Prostate gland (tissue), 2 donors: ENCODE results near the gene FAM117B. TPM values are rescaled to one million over a fixed set of nuclear protein-coding genes. Genes with fewer than 3 reads are reported as not detected.

Source experiments
- DNase-seq: peaks from one replicate; pipeline ENCODE4 v3.0.0-alpha.2; 2019; ENCODE audit warnings: low spot score
- H3K27ac ChIP-seq, 2 donors: fragments of 200-600 bp; sonication (generic); 2 replicates each; pipeline ENCODE4 v1.5.1; 2017 to 2019
- H3K27me3 ChIP-seq: fragments of 200-600 bp; sonication (generic); replicated peaks from 2 replicates; pipeline ENCODE4 v1.5.1; 2019; ENCODE audit not compliant: insufficient read depth
- H3K36me3 ChIP-seq, 2 donors: fragments of 200-600 bp; sonication (generic); 1 replicate in 1 of 2; 2 replicates in 1 of 2; pipeline versions ENCODE4 v1.5.1 to v1.8.1; 2017 to 2019
- H3K4me1 ChIP-seq: fragments of 200-600 bp; sonication (generic); replicated peaks from 2 replicates; pipeline ENCODE4 v1.5.1; 2019
- H3K4me3 ChIP-seq, 2 donors: fragments of 200-600 bp; sonication (generic); 2 replicates each; pipeline ENCODE4 v1.5.1; 2017 to 2019
- H3K9me3 ChIP-seq: fragments of 200-600 bp; sonication (generic); 2 replicates; pipeline ENCODE4 v1.5.1; 2017
- POLR2A ChIP-seq: fragments of 450-650 bp; IDR thresholded peaks from one replicate; pipeline ENCODE4 v1.6.1; 2016; ENCODE audit warnings: antibody characterized with exemption, mild to moderate bottlenecking
- POLR2AphosphoS5 ChIP-seq: sonication (generic); formaldehyde crosslinking; IDR thresholded peaks from one replicate; pipeline ENCODE4 v1.6.1; 2017; ENCODE audit warnings: antibody characterized with exemption
- WGBS: methylation state at CpG from one replicate; pipeline ENCODE4 v1.1.5; 2018; 5-methylcytosine and 5-hydroxymethylcytosine counted together
- intact Hi-C: fragments of 100-400 bp; cut with DNase I; formaldehyde crosslinking; loops from one replicate; pipeline ENCODE4 v1.14.2; 2022
- total RNA-seq, 2 donors: library from RNA; depleted of rRNA; stranded (reverse); fragments of >200 nt; gene quantifications; one replicate each; pipeline ENCODE4 v1.1.0, GENCODE V29; 2016
- TF ChIP-seq, protein P1 (sequence below), 4 experiments: fragments of 200-600 bp in 2 of 4; fragments of 450-650 bp in 2 of 4; sonication (generic) in 2 of 4; IDR thresholded peaks; 1 replicate in 3 of 4; 2 replicates in 1 of 4; pipeline ENCODE4 v1.5.1; 2016 to 2019; ENCODE audit warnings: antibody characterized with exemption in 4 of 4, mild to moderate bottlenecking in 2 of 4, moderate library complexity in 2 of 4

The FAM117B gene
- total RNA-seq, 2 donors from 2014 or later, result 27.5 to 30.5 TPM

GRCh38 chr2:202808754-202809153, 174.0 kb downstream of the FAM117B start:
- TF ChIP-seq, protein P1, sequence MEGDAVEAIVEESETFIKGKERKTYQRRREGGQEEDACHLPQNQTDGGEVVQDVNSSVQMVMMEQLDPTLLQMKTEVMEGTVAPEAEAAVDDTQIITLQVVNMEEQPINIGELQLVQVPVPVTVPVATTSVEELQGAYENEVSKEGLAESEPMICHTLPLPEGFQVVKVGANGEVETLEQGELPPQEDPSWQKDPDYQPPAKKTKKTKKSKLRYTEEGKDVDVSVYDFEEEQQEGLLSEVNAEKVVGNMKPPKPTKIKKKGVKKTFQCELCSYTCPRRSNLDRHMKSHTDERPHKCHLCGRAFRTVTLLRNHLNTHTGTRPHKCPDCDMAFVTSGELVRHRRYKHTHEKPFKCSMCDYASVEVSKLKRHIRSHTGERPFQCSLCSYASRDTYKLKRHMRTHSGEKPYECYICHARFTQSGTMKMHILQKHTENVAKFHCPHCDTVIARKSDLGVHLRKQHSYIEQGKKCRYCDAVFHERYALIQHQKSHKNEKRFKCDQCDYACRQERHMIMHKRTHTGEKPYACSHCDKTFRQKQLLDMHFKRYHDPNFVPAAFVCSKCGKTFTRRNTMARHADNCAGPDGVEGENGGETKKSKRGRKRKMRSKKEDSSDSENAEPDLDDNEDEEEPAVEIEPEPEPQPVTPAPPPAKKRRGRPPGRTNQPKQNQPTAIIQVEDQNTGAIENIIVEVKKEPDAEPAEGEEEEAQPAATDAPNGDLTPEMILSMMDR (IDR thresholded peaks at IDR 0.05), result no peak
- Histone ChIP-seq H3K27me3 (no peaks in the 10 kb centered on the region), H3K36me3 (no peaks in the 10 kb centered on the region), H3K9me3 (no peaks in the 10 kb centered on the region), H3K4me3 (no peak overlapping the region), H3K4me1 (no peaks in the 10 kb centered on the region), H3K27ac (no peak overlapping the region)
- 72% methylated on average over 3 of the region's 3 CpGs for WGBS
- DNase-seq, result no peak
- intact Hi-C loops, result no loop called here

GRCh38 chr2:202813387-202813786, 178.6 kb downstream of the FAM117B start:
- DNase-seq, result no peak
- TF ChIP-seq, protein P1 (IDR thresholded peaks at IDR 0.05), result no peak
- no peak for TF ChIP-seq POLR2A
- no peak for TF ChIP-seq POLR2AphosphoS5
- WGBS, result 97% methylated on average over 3 of the region's 3 CpGs
- H3K9me3 ChIP-seq, result no peaks in the 10 kb centered on the region
- H3K36me3 ChIP-seq, result no peaks in the 10 kb centered on the region
- H3K27me3 ChIP-seq, result no peaks in the 10 kb centered on the region
- intact Hi-C loops, result no loop called here
- H3K4me1 ChIP-seq, result no peaks in the 10 kb centered on the region
- H3K27ac ChIP-seq, result no peak overlapping the region
- H3K4me3 ChIP-seq, result no peak overlapping the region

DNA sequence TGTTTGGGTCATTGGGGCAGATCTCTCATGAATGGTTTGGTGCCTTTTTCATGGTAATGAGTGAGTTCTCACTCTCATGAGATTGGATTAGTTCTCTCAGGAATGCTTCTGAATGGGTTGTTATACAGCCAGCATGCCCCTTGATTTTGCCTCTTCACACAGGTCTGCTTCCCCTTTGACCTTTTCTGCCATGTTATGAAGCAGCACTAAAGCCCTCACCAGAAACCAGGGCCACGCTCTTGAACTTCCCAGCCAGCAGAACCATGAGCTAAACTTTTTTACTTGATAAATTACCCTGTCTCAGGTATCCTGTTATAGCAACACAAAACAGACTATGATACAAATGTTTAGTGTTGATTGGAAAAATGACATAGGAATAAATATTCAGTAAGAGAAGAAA, 179.5 kb downstream of the FAM117B start:
- H3K4me1 ChIP-seq, result no peaks in the 10 kb centered on the region
- H3K36me3 ChIP-seq, result no peaks in the 10 kb centered on the region
- intact Hi-C loops, result no loop called here
- no peak overlapping the region for H3K27ac ChIP-seq
- no peaks in the 10 kb centered on the region for H3K9me3 ChIP-seq
- H3K4me3 ChIP-seq, result no peak overlapping the region
- H3K27me3 ChIP-seq, result no peaks in the 10 kb centered on the region
- WGBS, result 100% methylated on average over 1 of the region's 1 CpG
- no peak for DNase-seq
- TF ChIP-seq POLR2A (no peak), POLR2AphosphoS5 (no peak)
- TF ChIP-seq, protein P1 (IDR thresholded peaks at IDR 0.05), result no peak

DNA sequence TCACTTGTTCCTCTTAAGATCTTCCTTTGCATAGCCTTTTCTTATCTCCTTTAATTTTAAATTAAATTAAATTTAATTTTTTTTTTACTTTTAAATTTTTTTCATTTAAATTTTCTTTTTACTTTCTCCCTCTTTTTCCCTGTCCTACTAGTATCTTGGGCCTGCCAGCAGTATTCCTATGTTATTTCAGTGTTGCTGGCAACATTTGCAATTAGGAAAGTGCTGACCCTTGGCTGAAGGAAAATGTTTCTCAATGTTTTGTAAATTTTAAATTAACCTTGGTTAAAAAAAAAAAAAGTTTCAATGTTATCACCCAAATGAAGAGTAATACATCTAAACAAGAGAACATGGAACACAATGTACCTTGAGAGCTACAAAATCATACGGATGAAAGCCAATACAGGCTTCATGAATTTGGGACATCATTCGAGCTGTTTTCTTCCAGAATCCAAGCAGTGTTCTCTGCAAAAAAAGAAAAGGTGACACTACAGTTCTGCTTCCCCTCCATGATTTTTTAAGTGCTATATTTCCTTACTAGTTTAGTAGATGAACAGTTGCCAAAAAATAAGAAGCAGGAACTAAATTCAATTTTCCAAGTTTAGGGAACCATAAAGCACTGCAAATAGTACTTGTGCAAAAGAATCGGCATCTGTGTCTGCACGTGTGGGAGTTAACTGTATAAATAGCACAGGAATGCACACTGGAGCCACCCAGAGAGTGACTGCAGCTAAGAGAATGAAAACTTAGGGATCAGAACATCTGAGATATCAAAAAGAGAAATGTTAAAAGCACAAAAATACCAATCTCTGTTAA, 181.0 kb downstream of the FAM117B start:
- Histone ChIP-seq H3K36me3 (no peaks in the 10 kb centered on the region), H3K4me3 (no peak overlapping the region), H3K9me3 (no peaks in the 10 kb centered on the region), H3K27me3 (no peaks in the 10 kb centered on the region), H3K4me1 (no peaks in the 10 kb centered on the region), H3K27ac (no peak overlapping the region)
- no peak for DNase-seq
- 29% methylated on average over 4 of the region's 4 CpGs for WGBS
- no peak for TF ChIP-seq POLR2AphosphoS5
- TF ChIP-seq, protein P1 (IDR thresholded peaks at IDR 0.05), result no peak
- TF ChIP-seq POLR2A, result no peak
- intact Hi-C loops, result no loop called here

GRCh38 chr2:202817771-202818170, 183.0 kb downstream of the FAM117B start:
- Histone ChIP-seq H3K27me3 (no peaks in the 10 kb centered on the region), H3K36me3 (no peaks in the 10 kb centered on the region), H3K9me3 (no peaks in the 10 kb centered on the region), H3K27ac (no peak overlapping the region), H3K4me1 (no peaks in the 10 kb centered on the region), H3K4me3 (no peak overlapping the region)
- DNase-seq, result no peak
- intact Hi-C loops, result no loop called here
- WGBS, result 82% methylated on average over 1 of the region's 1 CpG
- no peak for TF ChIP-seq POLR2AphosphoS5
- TF ChIP-seq, protein P1 (IDR thresholded peaks at IDR 0.05), result no peak
- no peak for TF ChIP-seq POLR2A
